ENCODE data around the gene MRC2. TPM values are rescaled to one million over a fixed set of nuclear protein-coding genes. Genes with fewer than 3 reads are reported as not detected.

Gene MRC2
- polyA plus RNA-seq, 3 donors: 0.04 TPM; not detected in 2

DNA sequence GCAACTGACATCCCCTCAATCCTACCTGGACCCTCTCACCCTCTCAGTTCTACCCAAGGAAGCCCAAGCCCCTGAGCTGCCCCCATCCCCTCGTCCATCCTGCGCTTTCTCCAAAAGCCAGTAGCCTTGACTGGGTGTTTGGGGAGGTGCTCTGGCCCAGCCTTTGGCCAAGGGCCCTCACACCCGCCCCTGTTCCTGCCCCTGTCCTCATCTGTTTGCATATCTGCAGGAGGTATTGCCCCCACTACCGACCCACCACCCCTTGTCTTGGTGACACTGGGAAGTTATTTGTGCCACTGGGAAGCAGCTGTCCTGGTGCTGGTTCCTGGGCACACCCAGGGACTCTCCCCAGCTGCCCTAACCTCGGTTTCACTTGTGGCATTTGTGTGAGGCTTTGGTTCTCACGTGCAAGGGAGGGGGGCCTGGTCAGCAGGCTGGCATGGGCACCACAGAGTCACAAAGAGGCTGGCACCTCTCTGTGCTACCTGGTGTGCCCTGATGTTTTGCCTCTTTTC lies 75.3 kb downstream of the MRC2 start:
- Mint-ChIP-seq H3K4me3 (no peak overlapping the region), H3K27ac (no peak overlapping the region), H3K36me3 (no peaks in the 10 kb centered on the region), H3K9me3 (peaks cover 0 to 6% (median 0%) of the 10 kb centered on the region in 7 donors), H3K27me3 (ENCODE audit: low read depth in 3 of 3) (peaks cover 19 to 39% (median 20%) of the 10 kb centered on the region in 3 donors), H3K4me1 (peaks cover 10% of the 10 kb centered on the region)
- Histone ChIP-seq H3K4me2 (replicated peaks; ENCODE audit: extremely low read depth, low read length, poor library complexity, severe bottlenecking) (no peak overlapping the region), H3K27ac (ENCODE audit: low read depth in 1 of 2, low read length in 2 of 2) (no peak overlapping the region), H3K27me3 (ENCODE audit: control insufficient read depth in 2 of 2, insufficient read depth in 2 of 2, low read length in 2 of 2) (peaks cover 0 to 20% of the 10 kb centered on the region in 2 donors), H2AFZ (ENCODE audit: insufficient read depth, low read depth, low read length, poor library complexity, severe bottlenecking) (no peak overlapping the region), H3K36me3 (replicated peaks in 1 of 2; ENCODE audit: control insufficient read depth in 1 of 2, insufficient read depth in 2 of 2, low read length in 2 of 2) (no peaks in the 10 kb centered on the region), H4K20me1 (ENCODE audit: insufficient read depth, low read length) (no peaks in the 10 kb centered on the region), H3K9ac (ENCODE audit: insufficient read depth, low read length, poor library complexity, severe bottlenecking) (no peak overlapping the region), H3K79me2 (ENCODE audit: insufficient read depth, low read length) (no peaks in the 10 kb centered on the region), H3K4me3 (replicated peaks in 1 of 3; ENCODE audit: low read depth in 2 of 3, low read length in 3 of 3) (no peak overlapping the region), H3K9me3 (replicated peaks in 1 of 2; ENCODE audit: control insufficient read depth in 1 of 2, insufficient read depth in 1 of 2, low read length in 2 of 2) (no peaks in the 10 kb centered on the region), H3K4me1 (ENCODE audit: control insufficient read depth in 1 of 2, insufficient read depth in 2 of 2, low read length in 2 of 2) (peaks cover 9 to 12% of the 10 kb centered on the region in 2 donors)
- TF ChIP-seq, protein P1, sequence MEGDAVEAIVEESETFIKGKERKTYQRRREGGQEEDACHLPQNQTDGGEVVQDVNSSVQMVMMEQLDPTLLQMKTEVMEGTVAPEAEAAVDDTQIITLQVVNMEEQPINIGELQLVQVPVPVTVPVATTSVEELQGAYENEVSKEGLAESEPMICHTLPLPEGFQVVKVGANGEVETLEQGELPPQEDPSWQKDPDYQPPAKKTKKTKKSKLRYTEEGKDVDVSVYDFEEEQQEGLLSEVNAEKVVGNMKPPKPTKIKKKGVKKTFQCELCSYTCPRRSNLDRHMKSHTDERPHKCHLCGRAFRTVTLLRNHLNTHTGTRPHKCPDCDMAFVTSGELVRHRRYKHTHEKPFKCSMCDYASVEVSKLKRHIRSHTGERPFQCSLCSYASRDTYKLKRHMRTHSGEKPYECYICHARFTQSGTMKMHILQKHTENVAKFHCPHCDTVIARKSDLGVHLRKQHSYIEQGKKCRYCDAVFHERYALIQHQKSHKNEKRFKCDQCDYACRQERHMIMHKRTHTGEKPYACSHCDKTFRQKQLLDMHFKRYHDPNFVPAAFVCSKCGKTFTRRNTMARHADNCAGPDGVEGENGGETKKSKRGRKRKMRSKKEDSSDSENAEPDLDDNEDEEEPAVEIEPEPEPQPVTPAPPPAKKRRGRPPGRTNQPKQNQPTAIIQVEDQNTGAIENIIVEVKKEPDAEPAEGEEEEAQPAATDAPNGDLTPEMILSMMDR (IDR thresholded peaks at IDR 0.05): no peak
- WGBS (ENCODE audit: insufficient coverage): 67% methylated on average over 3 of the region's 6 CpGs
- DNase-seq: no peak
- intact Hi-C loops (cut with micrococcal nuclease): loop anchor here (1.0 to 10.0 kb wide), 3 partner anchors 265 to 704 kb away; no protein-coding TSS in a partner anchor

DNA sequence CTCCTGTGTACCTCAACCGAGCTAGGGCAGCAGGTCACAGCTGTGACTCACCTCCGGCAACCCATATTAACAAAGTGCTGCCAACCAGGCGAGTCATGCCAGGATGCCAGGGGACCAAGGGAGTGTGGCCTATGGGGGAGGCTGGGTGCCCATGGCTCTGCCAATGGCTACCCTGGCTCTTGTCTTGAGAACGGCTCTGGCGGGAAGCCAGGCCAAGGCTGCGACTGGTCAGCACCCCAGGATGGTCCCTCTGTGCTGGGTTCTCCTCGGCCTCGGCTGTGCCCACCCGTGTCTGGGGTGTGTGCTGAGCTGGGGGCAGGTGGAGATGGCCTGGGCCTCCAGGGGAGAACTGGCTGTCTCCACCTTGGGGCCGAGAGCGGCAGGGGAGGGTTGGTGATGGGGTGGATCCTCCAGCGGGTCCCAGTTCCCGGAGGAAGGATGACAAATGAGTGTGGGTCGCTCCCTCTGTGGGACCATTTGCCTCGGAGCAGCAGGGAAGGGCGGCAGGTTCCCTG lies 75.8 kb downstream of the MRC2 start:
- H3K4me3 Mint-ChIP-seq: peak overlapping the region; percentile 35 to 60
- H3K9me3 Mint-ChIP-seq: peaks cover 0 to 8% (median 1%) of the 10 kb centered on the region in 7 donors
- Histone ChIP-seq H3K9me3 (replicated peaks in 1 of 2; ENCODE audit: control insufficient read depth in 1 of 2, insufficient read depth in 1 of 2, low read length in 2 of 2) (peaks cover 0 to 1% of the 10 kb centered on the region in 2 donors), H3K4me2 (replicated peaks; ENCODE audit: extremely low read depth, low read length, poor library complexity, severe bottlenecking) (peak overlapping the region; percentile 89), H3K27me3 (ENCODE audit: control insufficient read depth in 2 of 2, insufficient read depth in 2 of 2, low read length in 2 of 2) (peaks cover 0 to 20% of the 10 kb centered on the region in 2 donors), H2AFZ (ENCODE audit: insufficient read depth, low read depth, low read length, poor library complexity, severe bottlenecking) (peak overlapping the region; percentile 88), H4K20me1 (ENCODE audit: insufficient read depth, low read length) (no peaks in the 10 kb centered on the region), H3K4me3 (replicated peaks in 1 of 3; ENCODE audit: low read depth in 2 of 3, low read length in 3 of 3) (peak overlapping the region in 1 of 3 experiments; percentile 75), H3K27ac (ENCODE audit: low read depth in 1 of 2, low read length in 2 of 2) (no peak overlapping the region), H3K9ac (ENCODE audit: insufficient read depth, low read length, poor library complexity, severe bottlenecking) (no peak overlapping the region), H3K79me2 (ENCODE audit: insufficient read depth, low read length) (no peaks in the 10 kb centered on the region), H3K36me3 (replicated peaks in 1 of 2; ENCODE audit: control insufficient read depth in 1 of 2, insufficient read depth in 2 of 2, low read length in 2 of 2) (no peaks in the 10 kb centered on the region), H3K4me1 (ENCODE audit: control insufficient read depth in 1 of 2, insufficient read depth in 2 of 2, low read length in 2 of 2) (peaks cover 9 to 12% of the 10 kb centered on the region in 2 donors)
- DNase-seq: peak in 1 of 3 donors; percentile 23
- H3K36me3 Mint-ChIP-seq: no peaks in the 10 kb centered on the region
- TF ChIP-seq, protein P1 (IDR thresholded peaks at IDR 0.05): no peak
- 49% methylated on average over 14 of the region's 16 CpGs for WGBS (ENCODE audit: insufficient coverage)
- peaks cover 10% of the 10 kb centered on the region for H3K4me1 Mint-ChIP-seq
- intact Hi-C loops (cut with micrococcal nuclease): loop anchor here (1.0 to 10.0 kb wide), 3 partner anchors 265 to 703 kb away; no protein-coding TSS in a partner anchor
- no peak overlapping the region for H3K27ac Mint-ChIP-seq
- H3K27me3 Mint-ChIP-seq (ENCODE audit: low read depth in 3 of 3): peaks cover 19 to 39% (median 20%) of the 10 kb centered on the region in 3 donors
